Peyer's patch (tissue), 4 donors: ENCODE data around the gene B3GAT1.

Experiments
- POLR2A ChIP-seq, 2 donors: fragments of 450-650 bp; IDR thresholded peaks; one replicate each; pipeline ENCODE4 v1.5.1; 2017; ENCODE audit warnings: antibody characterized with exemption in 2 of 2, mild to moderate bottlenecking in 2 of 2, moderate library complexity in 2 of 2
- TF ChIP-seq, protein P1 (sequence below), 6 experiments: fragments of 450-650 bp in 4 of 6; fragments of 200-600 bp in 2 of 6; sonication (generic) in 1 of 6; IDR thresholded peaks; one replicate each; pipeline ENCODE4 v1.5.1; 2017 to 2019; ENCODE audit warnings: antibody characterized with exemption in 6 of 6, mild to moderate bottlenecking in 3 of 6, moderate library complexity in 1 of 6

DNA sequence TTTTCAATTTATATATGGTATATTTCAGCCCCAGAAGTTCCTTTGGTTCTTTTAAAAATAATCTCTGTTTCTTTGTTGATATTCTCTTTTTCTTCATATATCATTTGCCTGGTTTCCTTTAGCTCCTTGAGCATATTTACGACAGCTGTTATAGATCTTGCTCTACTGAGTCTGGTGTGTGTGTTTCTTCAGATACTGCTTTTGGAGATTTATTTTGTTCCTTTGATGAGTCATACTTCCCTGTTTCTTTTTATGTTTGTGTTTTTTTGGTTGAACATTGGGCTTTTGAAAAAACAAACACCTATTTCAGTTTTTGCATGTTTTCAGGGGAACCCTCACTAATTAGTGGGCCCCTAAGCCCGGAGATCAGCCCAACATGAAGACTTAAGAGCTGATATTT, 56.9 kb downstream of the B3GAT1 start:
- TF ChIP-seq, protein P1, sequence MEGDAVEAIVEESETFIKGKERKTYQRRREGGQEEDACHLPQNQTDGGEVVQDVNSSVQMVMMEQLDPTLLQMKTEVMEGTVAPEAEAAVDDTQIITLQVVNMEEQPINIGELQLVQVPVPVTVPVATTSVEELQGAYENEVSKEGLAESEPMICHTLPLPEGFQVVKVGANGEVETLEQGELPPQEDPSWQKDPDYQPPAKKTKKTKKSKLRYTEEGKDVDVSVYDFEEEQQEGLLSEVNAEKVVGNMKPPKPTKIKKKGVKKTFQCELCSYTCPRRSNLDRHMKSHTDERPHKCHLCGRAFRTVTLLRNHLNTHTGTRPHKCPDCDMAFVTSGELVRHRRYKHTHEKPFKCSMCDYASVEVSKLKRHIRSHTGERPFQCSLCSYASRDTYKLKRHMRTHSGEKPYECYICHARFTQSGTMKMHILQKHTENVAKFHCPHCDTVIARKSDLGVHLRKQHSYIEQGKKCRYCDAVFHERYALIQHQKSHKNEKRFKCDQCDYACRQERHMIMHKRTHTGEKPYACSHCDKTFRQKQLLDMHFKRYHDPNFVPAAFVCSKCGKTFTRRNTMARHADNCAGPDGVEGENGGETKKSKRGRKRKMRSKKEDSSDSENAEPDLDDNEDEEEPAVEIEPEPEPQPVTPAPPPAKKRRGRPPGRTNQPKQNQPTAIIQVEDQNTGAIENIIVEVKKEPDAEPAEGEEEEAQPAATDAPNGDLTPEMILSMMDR (IDR thresholded peaks at IDR 0.05): no peak
- no peak for TF ChIP-seq POLR2A (IDR thresholded peaks at IDR 0.05)
